Loucy (cell line): ENCODE data around the gene EIF5A.

Experiments used
- H2AFZ ChIP-seq: fragments of 200-600 bp; sonication (generic); 2 replicates; pipeline ENCODE4 v1.6.0; 2016; ENCODE audit warnings: antibody characterized with exemption, mild to moderate bottlenecking, low read length, moderate library complexity
- H3F3A ChIP-seq: fragments of 200-600 bp; 2 replicates; pipeline ENCODE4 v1.6.0; 2016; ENCODE audit warnings: antibody characterized with exemption, low read depth, mild to moderate bottlenecking
- H3K27me3 ChIP-seq: fragments of 200-600 bp; sonication (generic); 2 replicates; pipeline ENCODE4 v1.6.1; 2014; ENCODE audit warnings: low read length, mild to moderate bottlenecking; ENCODE audit not compliant: insufficient read depth, poor library complexity, severe bottlenecking
- H3K36me3 ChIP-seq: fragments of 200-600 bp; sonication (generic); 2 replicates; pipeline ENCODE4 v1.6.1; 2016; ENCODE audit warnings: low read length; ENCODE audit not compliant: insufficient read depth
- H3K4me1 ChIP-seq: fragments of 200-600 bp; sonication (generic); 2 replicates; pipeline ENCODE4 v1.5.1; 2014; ENCODE audit warnings: low read length, mild to moderate bottlenecking; ENCODE audit not compliant: insufficient read depth, poor library complexity, severe bottlenecking
- H3K4me2 ChIP-seq: fragments of 200-600 bp; sonication (generic); 2 replicates; pipeline ENCODE4 v1.6.0; 2014; ENCODE audit warnings: antibody characterized with exemption, low read length, low read depth, mild to moderate bottlenecking; ENCODE audit not compliant: poor library complexity, severe bottlenecking
- H3K4me3 ChIP-seq: fragments of 200-600 bp; sonication (generic); 2 replicates; pipeline ENCODE4 v1.5.1; 2014; ENCODE audit warnings: low read length, mild to moderate bottlenecking, mixed read lengths; ENCODE audit not compliant: poor library complexity, severe bottlenecking
- H3K79me2 ChIP-seq: fragments of 200-600 bp; sonication (generic); 2 replicates; pipeline ENCODE4 v1.6.1; 2014; ENCODE audit warnings: low read length; ENCODE audit not compliant: insufficient read depth
- H3K9ac ChIP-seq: fragments of 200-600 bp; sonication (generic); 2 replicates; pipeline ENCODE4 v1.6.0; 2014; ENCODE audit warnings: mild to moderate bottlenecking, low read depth, low read length, moderate library complexity; ENCODE audit not compliant: poor library complexity, severe bottlenecking
- H3K9me2 ChIP-seq: fragments of 200-600 bp; sonication (generic); replicated peaks from 2 replicates; pipeline ENCODE4 v1.6.1; 2016; ENCODE audit warnings: low read depth, low read length, mixed read lengths
- H3K9me3 ChIP-seq: fragments of 200-600 bp; sonication (generic); 2 replicates; pipeline ENCODE4 v1.6.1; 2014; ENCODE audit warnings: mild to moderate bottlenecking, antibody characterized with exemption, low read length, low read depth; ENCODE audit not compliant: insufficient read depth
- H4K20me1 ChIP-seq: fragments of 200-600 bp; sonication (generic); 2 replicates; pipeline ENCODE4 v1.6.0; 2014; ENCODE audit warnings: antibody characterized with exemption, low read length, mild to moderate bottlenecking; ENCODE audit not compliant: insufficient read depth, poor library complexity, severe bottlenecking
- CTCF ChIP-seq: fragments of 200-600 bp; sonication (generic); conservative IDR thresholded peaks from 2 replicates; pipeline ENCODE4 v1.5.1; 2014; ENCODE audit warnings: mild to moderate bottlenecking, antibody characterized with exemption, low read length
- EZH2phosphoT487 ChIP-seq: fragments of 200-600 bp; IDR thresholded peaks from 2 replicates; pipeline ENCODE4 v1.6.1; 2018; ENCODE audit warnings: antibody characterized with exemption, mild to moderate bottlenecking, moderate library complexity, borderline replicate concordance

The EIF5A gene

GRCh38 chr17:7361906-7362305, 54.5 kb downstream of the EIF5A start:
- Histone ChIP-seq H3K27me3 (no peaks in the 10 kb centered on the region), H3K9ac (no peak overlapping the region), H3K4me3 (no peak overlapping the region), H2AFZ (no peak overlapping the region), H3K4me2 (no peak overlapping the region), H3K9me3 (no peaks in the 10 kb centered on the region), H3K36me3 (no peaks in the 10 kb centered on the region), H3F3A (no peaks in the 10 kb centered on the region), H3K9me2 (no peaks in the 10 kb centered on the region), H3K79me2 (no peaks in the 10 kb centered on the region), H3K4me1 (no peaks in the 10 kb centered on the region), H4K20me1 (no peaks in the 10 kb centered on the region)
- TF ChIP-seq EZH2phosphoT487: no peak
- no peak for TF ChIP-seq CTCF
